HG02885 (cell line): ENCODE measurements around the gene ADCY2.

Source experiments
- ATAC-seq: cut with Tn5 transposase; IDR thresholded peaks from one replicate; pipeline ENCODE4 v1.9.1; 2021; ENCODE audit warnings: mild to moderate bottlenecking; ENCODE audit not compliant: unreplicated experiment, poor library complexity

ADCY2 gene

DNA sequence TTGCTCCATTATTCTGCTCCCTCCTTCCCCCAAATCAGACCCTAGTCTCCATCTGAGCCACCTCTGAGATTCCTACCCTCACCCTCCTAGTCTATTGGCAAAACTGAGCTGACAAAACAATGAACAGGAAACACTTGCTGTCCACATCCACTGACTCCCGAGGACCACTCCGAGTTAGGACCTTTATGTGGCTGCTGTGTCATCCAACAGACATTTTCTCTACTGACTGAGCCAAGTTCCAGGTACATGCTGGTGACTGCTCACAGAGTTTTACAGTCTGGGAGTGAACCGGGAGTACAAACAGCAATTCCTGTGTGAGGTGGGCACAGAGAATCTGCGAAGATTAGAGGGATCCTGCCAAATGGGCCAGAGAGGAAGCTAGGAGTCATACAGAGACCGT lies 415.8 kb downstream of the ADCY2 start:
- no peak for ATAC-seq

DNA sequence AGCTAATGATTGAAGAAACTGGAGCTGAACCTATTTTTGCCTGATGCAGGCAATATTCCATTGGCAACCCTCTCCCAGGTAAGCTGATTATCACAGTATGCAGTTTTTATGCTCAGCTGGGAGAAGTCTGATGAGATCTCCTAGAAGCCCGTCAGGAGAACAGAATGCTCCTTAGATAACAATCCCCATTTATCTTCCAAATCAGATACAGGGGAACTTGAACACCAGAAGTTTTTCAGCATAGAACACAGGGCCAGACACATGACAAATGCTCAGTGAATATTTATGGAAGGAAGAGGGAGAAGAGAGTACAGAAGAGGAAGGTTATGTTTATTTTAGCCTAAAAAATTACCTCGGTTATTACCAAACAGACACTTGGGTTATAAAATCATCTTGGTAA lies 417.1 kb downstream of the ADCY2 start:
- no peak for ATAC-seq

DNA sequence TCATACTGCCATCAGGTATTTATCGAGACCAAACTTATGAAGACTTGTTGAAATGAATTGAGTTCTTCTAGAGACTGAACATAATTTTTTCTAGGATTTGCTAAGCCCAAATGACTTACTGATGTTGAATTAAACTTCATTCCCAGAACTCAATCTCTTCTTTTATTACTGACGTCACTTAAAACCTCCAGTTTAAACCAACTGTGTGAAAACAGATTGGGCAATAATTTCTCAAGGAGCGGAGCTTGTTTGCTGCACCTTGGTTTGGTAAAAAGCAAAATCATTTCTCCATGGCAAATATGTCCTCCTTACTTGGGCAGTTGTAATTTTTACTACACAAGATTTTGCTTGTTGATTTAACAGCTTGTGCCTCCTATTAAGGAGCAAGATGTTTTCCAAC lies 417.6 kb downstream of the ADCY2 start:
- no peak for ATAC-seq

DNA sequence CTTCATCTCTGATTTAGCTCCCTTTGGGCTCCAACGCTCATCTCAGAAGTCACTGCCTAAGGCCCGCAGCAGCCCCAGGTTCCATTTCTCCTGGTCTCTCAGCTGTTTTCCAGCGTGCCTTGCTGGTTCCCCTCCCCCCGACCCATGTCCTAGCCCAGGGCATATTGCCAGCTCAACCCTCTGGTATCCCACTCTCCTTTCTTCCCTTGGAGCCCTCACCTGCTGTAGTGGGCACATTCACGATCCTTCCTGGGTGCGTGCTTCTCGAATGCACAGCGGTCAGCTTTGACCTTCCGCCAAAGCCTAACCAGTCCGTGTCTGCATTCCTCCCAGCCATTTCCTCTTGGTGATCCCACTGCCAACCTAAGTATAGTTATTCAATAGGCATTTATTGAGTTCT lies 418.9 kb downstream of the ADCY2 start:
- ATAC-seq, result no peak

DNA sequence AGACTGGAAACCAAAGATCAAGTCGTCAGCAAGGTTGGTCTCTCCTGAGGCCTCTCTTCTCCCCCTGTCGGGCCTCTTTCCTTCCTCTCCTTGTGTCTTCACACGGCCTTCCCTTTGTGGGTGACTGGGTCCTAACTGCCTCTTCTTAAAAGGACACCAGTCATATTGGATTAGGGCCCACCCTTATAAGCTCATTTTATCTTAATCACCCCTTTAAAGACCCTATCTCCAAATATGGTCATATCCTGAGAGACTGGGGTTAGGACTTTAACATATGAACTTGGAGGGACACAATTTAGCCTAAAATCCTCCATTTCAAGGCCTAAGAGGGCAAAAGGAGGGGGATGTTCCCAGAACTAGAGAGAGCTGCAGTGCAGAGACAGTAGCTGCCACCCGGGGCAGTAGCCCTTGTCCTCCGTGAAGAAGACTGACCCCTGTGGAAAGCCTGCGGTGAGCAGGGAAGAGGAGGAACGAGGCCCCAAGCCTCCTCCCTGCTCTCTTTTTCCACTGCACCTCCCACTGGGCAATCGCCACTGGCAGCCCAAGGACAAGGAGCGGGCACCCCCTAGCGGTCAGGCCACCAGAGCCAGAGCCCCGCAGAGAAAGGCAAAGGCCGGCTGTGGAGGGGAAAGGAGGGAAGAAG lies 420.1 kb downstream of the ADCY2 start:
- peak; percentile 91 for ATAC-seq

DNA sequence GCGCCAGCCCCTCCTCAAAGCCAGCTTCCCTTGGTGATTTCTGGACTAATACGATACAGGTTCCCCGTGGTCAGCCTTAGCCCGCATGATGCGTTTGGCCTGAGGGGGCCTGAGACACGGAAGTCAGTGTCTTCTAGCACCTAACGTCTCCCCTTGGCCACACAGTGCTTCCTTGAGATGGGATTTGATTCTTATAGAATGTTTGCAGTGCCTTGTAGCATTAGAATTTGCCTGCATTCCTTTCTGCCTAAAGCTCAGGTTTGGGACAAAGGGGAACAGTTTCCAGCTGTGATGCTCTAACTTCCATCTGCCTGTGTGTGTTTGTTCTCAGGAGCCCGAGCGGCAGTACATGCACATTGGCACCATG lies 420.6 kb downstream of the ADCY2 start:
- ATAC-seq, result peak; percentile 4

DNA sequence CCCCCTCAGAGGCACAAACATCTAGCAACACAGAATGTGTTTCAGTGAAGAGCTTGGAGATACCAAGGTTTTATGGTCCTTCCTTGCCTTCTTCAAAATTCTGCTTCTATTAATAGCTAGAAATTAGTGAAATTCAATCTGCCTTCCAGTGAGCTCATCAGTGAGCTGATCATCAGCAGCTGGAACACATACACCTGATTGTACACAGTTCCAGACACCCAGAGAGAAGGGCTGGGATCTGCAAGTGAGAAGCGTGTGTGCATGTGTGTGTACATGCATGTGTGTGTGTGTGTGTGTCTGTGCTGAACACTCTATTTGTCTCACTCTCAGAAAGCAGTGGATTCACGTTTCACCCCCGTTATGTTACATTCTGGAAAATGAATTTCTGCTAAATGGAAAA lies 426.5 kb downstream of the ADCY2 start:
- no peak for ATAC-seq

DNA sequence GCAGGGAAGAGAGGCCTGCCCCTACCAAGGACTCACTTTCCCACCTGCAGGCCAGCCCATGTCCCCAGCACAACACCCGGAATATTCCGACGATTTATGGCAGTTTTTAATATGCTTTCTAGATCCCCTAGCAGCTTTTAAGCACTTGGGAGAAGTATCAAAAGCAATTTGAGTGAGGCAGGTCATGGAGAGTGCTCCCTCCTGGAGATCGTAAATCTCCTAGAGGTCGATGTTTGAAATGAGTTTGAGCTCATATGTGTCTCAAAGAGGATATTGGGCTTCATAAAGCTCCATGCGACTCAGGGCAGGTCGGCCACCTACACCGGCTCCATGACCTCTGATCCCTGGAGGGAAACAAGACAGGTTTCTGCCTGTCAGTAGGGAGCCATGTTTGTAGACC lies 427.7 kb downstream of the ADCY2 start:
- ATAC-seq, result no peak

DNA sequence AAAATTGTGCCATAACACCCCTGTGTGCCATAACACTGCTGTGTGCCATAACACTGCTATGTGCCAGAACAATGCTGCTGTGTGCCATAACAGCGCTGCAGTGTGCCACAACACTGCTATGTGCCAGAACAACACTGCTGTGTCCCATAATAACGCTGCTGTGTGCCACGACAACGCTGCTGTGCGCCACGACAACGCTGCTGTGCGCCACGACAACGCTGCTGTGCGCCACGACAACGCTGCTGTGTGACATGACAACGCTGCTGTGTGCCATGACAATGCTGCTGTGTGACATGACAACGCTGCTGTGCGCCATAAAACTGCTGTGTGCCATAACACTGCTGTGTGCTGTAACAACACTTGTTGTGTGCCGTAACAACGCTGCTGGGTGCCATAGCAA lies 429.1 kb downstream of the ADCY2 start:
- no peak for ATAC-seq

DNA sequence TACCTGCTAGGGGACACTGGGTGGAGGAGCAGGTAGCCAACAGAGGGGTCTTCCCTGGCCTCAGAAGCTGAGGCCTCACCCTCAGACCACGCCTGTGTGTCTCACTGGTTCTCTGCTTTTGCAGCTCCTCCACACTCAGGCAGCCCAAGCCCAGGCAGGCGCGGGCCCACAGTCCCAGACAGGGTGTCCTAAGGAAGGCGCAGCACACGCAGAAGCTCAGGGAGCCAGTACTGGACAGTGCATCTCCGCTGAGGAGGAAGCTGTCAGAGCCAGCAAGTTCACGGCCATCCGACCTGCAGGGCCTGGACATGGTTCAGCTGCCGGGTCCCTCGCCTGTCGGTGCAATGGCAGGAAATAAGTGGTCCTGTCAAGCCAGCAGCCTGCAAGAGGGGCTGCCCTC lies 429.7 kb downstream of the ADCY2 start:
- ATAC-seq, result no peak

DNA sequence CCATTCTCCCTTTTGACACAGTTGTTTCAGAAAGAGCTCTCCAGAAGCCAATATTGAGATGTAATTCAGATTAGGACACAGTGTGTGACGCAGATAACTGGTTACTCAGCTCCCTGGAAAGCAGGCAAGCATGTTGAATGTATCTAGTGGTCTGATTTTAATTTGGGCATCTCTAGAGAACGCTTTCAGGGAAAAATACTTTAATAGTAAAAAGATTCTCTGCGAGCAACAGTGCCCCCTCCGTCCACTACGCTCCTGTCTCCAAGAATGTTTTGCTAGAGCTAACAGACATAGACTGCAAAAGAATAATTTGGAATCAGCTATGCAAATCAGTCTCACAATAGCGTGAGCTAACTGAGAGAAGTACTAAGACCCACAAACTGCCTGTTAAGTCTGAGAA lies 431.7 kb downstream of the ADCY2 start:
- no peak for ATAC-seq

DNA sequence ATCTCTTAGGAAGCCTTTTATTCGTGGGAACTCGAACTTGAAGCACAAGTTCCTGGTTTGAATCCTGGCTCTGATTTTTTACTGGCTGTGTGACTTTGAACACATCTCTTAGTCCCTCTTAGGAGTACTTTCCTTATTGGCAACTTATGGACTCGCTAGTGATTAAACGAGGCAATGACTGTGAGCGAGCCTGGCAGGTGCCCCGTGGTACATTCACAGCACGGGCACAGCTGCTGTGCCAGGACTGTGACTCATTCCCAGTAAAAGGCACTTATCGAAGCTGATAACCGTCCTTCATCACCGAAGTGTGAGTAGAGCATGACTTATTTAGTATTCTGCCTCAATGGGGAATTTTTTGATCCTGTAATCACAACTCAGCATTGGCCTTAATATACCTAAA lies 432.3 kb downstream of the ADCY2 start:
- no peak for ATAC-seq

DNA sequence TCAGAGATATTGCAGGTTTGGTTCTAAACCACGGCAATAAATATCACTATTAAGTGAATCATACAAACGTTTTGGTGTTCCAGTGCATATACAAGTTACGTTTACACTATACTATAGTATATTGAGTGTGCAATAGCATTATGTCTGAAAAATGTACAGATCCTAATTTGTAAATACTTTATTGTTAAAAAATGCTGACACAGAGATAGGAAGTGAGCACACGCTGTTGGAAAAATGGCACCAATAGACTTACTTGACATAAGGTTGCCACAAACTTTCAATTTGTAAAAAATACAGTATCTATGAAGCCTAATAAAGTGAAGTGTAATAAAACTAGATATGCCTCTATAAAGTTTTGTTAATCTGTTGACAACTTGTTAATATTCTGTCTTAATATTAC lies 439.0 kb downstream of the ADCY2 start:
- no peak for ATAC-seq

DNA sequence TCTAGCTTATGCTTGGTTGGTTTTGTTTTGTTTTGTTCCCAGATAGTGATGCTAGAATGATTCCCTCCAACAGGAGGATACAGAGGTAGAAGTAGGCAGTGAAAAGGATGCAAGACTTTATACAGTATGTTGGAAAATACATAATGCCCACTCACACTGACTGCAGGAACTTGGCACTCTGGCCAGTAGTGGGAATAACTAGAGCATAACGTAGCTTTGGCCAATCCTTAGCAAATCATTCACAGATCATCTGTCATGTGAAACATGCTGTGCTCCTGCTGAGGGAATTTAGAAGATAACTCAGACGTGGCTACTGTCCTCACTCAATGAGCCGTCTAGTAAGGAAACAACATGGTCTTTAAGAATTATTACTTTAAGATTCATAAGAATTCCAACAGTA lies 441.5 kb downstream of the ADCY2 start:
- ATAC-seq, result no peak

DNA sequence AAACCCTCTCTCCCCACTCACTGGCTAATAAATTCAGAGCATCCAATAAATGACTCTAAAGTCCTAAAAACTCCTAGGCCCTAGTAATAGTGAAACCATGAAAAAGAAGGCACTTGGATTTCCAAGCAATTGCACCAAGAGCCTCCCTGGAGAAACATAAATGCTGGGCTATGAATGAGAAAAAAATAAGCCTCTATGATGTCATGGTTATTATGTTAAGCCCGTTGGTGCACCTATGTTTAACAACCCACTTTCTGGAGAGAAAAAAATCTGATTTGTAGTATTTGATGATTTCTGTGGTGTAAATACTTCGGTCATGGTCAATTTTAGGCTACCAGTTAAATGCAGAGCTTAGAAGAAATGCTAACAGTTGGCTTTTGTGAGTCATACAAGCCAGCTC lies 446.6 kb downstream of the ADCY2 start:
- ATAC-seq, result no peak

DNA sequence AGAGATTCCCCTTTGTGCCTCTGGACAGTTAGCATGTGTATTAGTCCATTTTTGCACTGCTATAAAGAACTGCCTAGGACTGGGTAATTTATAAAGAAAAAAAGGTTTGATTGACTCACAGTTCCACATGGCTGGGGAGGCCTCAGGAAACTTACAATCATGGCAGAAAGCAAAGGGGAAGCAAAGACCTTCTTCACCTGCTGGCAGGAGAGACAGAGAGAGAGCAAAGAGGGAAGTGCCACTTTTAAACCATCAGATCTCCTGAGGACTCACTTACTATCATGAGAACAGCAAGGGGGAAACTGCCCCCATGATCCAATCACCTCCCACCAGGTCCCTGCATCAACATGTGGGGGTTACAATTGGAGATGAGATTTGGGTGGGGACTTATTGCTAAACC lies 449.0 kb downstream of the ADCY2 start:
- no peak for ATAC-seq

DNA sequence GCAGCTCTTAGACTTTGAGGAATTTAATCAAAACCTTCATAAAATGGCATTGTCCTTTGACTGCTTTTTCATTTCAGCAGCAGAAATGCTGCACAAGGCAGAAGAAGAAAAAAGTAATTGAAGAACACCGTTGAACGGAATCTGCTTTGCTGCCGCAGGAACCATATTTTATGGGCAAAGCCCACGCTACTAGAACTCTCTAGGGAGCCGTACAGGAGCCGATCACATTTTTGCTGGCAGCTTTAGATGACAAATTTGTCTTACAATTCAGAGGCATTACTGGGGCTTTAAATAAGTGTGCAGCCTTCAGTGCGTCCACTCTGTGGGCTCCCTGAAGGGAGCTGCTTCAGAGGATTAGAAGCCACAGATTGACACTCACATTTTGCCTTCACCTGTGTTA lies 449.6 kb downstream of the ADCY2 start:
- ATAC-seq, result no peak

DNA sequence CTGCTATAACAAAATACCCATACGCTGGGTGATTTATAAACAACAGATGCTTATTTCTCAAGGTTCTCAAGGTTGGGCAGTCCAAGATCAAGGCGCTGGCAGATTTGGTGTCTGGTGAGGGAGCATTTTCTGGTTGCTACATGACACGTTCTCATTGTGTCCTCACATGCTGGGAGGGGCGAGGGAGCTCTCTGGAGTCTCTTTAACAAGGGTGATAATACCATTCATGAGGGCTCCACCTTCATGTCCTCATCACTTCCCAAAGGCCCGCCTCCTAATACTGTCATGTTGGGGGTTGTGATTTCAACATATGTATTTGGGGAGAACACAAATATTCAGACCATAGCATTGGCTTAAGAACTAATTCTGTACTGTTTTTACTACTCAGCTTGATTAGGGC lies 450.4 kb downstream of the ADCY2 start:
- no peak for ATAC-seq

DNA sequence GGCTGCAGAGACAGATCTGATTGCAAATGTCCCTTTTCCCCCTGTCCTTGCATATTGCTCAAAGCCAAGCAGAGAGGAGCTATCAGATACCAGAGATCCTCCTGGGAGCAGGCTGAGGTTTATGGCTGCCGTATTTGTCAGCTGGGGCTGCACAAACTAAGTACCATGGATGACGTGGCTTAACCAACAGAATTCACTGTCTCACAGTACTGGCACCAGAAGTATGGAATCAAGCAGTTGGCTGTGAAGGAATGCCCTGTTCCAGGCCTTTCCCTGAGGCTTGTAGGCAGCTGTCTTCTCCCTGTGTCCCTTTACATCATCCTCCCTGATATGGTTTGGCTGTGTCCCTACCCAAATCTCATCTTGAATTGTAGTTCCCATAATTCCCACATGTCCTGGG lies 452.4 kb downstream of the ADCY2 start:
- ATAC-seq, result no peak

DNA sequence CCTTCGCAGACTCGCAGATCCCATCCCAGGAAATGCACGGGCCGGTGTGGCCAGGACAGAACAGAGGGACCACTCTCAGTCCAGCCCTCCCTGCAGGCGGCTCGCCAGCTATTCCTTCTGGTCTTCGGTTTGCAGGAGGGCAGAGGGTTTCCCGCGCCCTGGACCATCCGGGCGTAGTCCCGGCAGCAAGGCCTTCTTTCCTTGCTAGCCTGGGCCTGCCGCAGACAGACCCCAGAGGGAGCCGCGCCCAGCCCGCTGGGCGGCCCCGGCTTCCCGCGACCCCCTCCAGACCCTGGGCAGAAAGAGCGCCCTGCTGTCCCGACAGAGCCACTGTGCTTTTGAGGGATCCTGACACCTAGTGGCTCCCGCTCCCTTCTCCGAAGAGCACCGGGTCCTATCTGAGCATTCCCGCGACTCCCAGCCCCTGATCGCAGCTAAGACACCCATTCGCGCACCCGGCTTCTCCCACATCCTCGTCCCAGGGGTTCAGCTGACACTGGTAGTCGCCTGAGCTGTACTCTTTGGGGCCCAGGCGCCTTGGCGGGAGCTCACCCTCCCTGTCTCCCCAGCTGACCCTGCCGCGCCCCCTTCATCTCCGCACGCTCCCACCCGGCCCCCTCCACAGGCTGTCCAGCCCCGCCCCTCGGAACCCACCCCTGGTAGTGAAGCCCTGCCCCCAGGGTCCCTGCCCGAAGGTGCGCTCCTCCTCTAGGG lies 453.9 kb downstream of the ADCY2 start:
- ATAC-seq, result no peak

DNA sequence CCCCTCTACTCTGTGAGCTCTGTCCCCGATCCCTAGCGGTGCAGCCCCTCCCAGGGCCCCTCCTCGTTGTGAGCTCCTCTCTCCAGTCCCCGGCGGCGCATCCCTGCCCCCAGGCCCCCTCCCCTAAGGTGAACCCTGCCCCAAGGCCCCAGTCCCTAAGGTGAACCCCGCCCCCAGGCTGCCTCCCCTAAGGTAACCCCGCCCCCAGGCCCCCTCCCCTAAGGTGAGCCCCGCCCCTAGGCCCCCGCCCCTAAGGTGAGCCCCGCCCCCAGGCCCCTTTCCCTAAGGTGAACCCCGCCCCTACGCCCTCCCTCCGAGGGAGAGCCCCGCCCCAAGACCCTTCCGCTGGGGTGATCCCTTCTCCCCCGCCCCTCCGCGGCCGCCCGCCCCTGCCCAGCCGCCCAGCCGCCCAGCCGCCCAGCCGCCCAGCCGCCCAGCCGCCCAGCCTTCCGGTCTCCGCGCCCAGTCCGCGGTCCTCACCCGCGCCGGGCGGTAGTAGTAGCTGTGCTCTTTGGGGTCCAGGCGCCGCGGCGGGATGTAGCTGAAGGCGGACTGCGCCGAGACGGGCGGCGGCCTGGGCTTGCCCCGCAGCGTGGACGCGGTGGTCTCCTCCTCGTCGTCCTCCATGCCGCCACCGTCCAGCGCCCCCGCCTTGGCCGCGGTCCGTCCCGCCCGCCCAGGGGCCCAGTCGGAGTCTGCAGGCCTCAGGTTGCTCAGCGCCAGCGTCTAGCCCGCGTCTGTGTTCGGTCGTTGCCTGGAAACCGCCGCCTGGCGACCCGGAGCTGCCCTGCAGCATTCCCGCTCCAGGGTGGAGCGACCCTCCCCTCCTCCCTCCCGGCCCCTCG lies 454.7 kb downstream of the ADCY2 start, which contains the start of gene CFAP90:
TSS of gene CFAP90 (minus strand) at position 739 of the 845 bp plus-strand sequence. CDS start at position 627, 112 bp downstream.
- no peak for ATAC-seq
